Neural cell (in vitro differentiated cells): ENCODE measurements around the gene MYO6. TPM values are rescaled to one million over a fixed set of nuclear protein-coding genes. Genes with fewer than 3 reads are reported as not detected.

Experiments used
- H2AFZ ChIP-seq: fragments of 200-600, 300-800 bp; sonication (generic), shearing (Covaris generic); 2 replicates; pipeline ENCODE4 v1.6.0; 2014; ENCODE audit warnings: low read depth, mild to moderate bottlenecking, antibody characterized with exemption, low read length, moderate library complexity
- H3F3A ChIP-seq: fragments of 200-600 bp; shearing (Covaris generic); 2 replicates; pipeline ENCODE4 v1.6.1; 2016; ENCODE audit warnings: mild to moderate bottlenecking, moderate library complexity, mixed read lengths, antibody characterized with exemption, low read length; ENCODE audit not compliant: insufficient read depth, poor library complexity, severe bottlenecking
- H3K27ac ChIP-seq: fragments of 200-600, 300-800 bp; sonication (generic), shearing (Covaris generic); 2 replicates; pipeline ENCODE4 v1.5.1; 2014; ENCODE audit warnings: mild to moderate bottlenecking, low read length, moderate library complexity
- H3K27me3 ChIP-seq: fragments of 300-800, 200-600 bp; sonication (generic), shearing (Covaris generic); 2 replicates; pipeline ENCODE4 v1.6.0; 2014; ENCODE audit warnings: mild to moderate bottlenecking, low read depth, low read length, moderate library complexity; ENCODE audit not compliant: insufficient read depth
- H3K36me3 ChIP-seq: fragments of 300-800, 200-600 bp; sonication (generic), shearing (Covaris generic); 2 replicates; pipeline ENCODE4 v1.5.1; 2014; ENCODE audit warnings: mild to moderate bottlenecking, antibody characterized with exemption, low read length, moderate library complexity; ENCODE audit not compliant: insufficient read depth
- H3K4me2 ChIP-seq: fragments of 300-800, 200-600 bp; sonication (generic), shearing (Covaris generic); 2 replicates; pipeline ENCODE4 v1.6.0; 2014; ENCODE audit warnings: mild to moderate bottlenecking, low read length
- H3K4me3 ChIP-seq: fragments of 300-800, 200-600 bp; sonication (generic), shearing (Covaris generic); 2 replicates; pipeline ENCODE4 v1.5.1; 2014; ENCODE audit warnings: mild to moderate bottlenecking, low read length, moderate library complexity
- H3K79me2 ChIP-seq: fragments of 200-600 bp; shearing (Covaris generic); replicated peaks from 2 replicates; pipeline ENCODE4 v1.6.0; 2014; ENCODE audit warnings: mild to moderate bottlenecking, low read length, moderate library complexity; ENCODE audit not compliant: insufficient read depth
- H3K9ac ChIP-seq: fragments of 300-800, 200-600 bp; sonication (generic), shearing (Covaris generic); 2 replicates; pipeline ENCODE4 v1.6.1; 2016; ENCODE audit warnings: mild to moderate bottlenecking, low read length, mixed read lengths
- H3K9me2 ChIP-seq: fragments of 200-600 bp; shearing (Covaris generic); 2 replicates; pipeline ENCODE4 v1.6.1; 2016; ENCODE audit warnings: mild to moderate bottlenecking, low read length, mixed read lengths; ENCODE audit not compliant: insufficient read depth
- H3K9me3 ChIP-seq: fragments of 200-600, 300-800 bp; sonication (generic), shearing (Covaris generic); 2 replicates; pipeline ENCODE4 v1.6.1; 2016; ENCODE audit warnings: mild to moderate bottlenecking, mixed run types, low read length, moderate library complexity, mixed read lengths
- H4K20me1 ChIP-seq: fragments of 200-600 bp; shearing (Covaris generic); 2 replicates; pipeline ENCODE4 v1.6.1; 2016; ENCODE audit warnings: mild to moderate bottlenecking, mixed run types; ENCODE audit not compliant: insufficient read depth
- EP300 ChIP-seq: fragments of 450-650 bp; conservative IDR thresholded peaks from 2 replicates; pipeline ENCODE4 v1.6.1; 2014; ENCODE audit warnings: antibody characterized with exemption, mild to moderate bottlenecking, moderate library complexity; ENCODE audit not compliant: poor library complexity, severe bottlenecking
- EZH2 ChIP-seq: fragments of 200-600, 300-800 bp; shearing (Covaris generic), sonication (generic); IDR thresholded peaks from 2 replicates; pipeline ENCODE4 v1.6.1; 2014; ENCODE audit warnings: antibody characterized with exemption, low read length, borderline replicate concordance, mild to moderate bottlenecking; ENCODE audit not compliant: insufficient read depth, poor library complexity, severe bottlenecking
- MXI1 ChIP-seq: fragments of 450-650 bp; conservative IDR thresholded peaks from 2 replicates; pipeline ENCODE4 v1.6.1; 2014; ENCODE audit warnings: antibody characterized with exemption, mild to moderate bottlenecking; ENCODE audit not compliant: poor library complexity, severe bottlenecking
- POLR2AphosphoS5 ChIP-seq: IDR thresholded peaks from 2 replicates; pipeline ENCODE4 v1.6.1; 2012
- RAD21 ChIP-seq: fragments of 450-650 bp; conservative IDR thresholded peaks from 2 replicates; pipeline ENCODE4 v1.6.1; 2014; ENCODE audit warnings: antibody characterized with exemption, mild to moderate bottlenecking, moderate library complexity
- SMC3 ChIP-seq: fragments of 450-650 bp; conservative IDR thresholded peaks from 2 replicates; pipeline ENCODE4 v1.6.1; 2014; ENCODE audit warnings: antibody characterized with exemption, mild to moderate bottlenecking, moderate library complexity; ENCODE audit not compliant: poor library complexity
- TAF1 ChIP-seq: IDR thresholded peaks from 2 replicates; pipeline ENCODE4 v1.6.1; 2012; ENCODE audit warnings: low read depth
- polyA plus RNA-seq: library from polyadenylated mRNA; depleted of rRNA; stranded (reverse); fragments of >200 nt; gene quantifications from 2 replicates; pipeline ENCODE4 v1.2.3, GENCODE V29; 2014
- TF ChIP-seq, protein P1 (sequence below): IDR thresholded peaks from 2 replicates; pipeline ENCODE4 v1.6.1; 2012; ENCODE audit warnings: borderline replicate concordance
- TF ChIP-seq, protein P2 (sequence below): fragments of 450-650 bp; IDR thresholded peaks from 2 replicates; pipeline ENCODE4 v1.5.1; 2014; ENCODE audit warnings: antibody characterized with exemption, mild to moderate bottlenecking, moderate library complexity; ENCODE audit not compliant: poor library complexity, severe bottlenecking

The MYO6 gene
- polyA plus RNA-seq, 1 donor from 2014 or later: 49.1 TPM

DNA sequence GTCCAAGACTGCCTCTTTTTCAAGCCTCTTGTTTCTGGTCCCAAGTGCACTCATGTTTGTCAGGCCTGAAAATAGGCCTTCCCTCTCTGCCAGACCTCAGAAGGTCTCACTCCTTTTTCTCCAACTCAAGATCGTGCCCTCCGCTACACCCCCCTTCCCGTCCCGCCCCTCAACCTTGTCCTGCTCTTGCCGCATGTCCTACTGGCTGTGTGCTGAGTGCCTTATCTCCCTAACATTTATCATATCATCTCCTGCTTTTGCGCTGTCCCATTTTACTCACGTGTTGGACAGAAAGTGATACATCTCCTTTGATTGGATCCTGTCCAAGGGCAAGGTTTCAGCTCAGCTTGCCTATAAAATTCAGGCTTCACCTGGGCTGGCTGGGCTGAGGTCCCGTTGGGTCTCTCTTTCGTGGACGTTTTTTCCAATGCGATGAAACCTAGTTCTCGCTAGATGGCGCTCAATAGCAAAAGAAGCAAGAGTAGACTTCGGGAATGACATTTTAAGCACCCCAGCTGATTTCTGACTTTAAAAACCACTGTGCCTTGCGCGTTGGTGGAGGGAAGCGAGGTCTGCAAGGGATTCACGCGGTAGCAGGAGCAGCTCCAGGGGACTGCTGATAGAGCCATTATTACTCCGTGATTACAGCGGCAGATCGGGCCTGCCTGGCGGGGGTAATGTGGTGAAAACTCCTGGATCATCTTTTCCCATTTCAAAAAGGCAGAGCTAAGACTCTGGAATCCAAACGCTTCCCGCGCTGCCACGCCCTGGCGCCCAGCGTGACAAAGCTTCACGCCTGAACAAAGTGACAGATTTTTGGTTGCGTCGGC is 185.8 kb downstream of the MYO6 start (continued):
- TF ChIP-seq, protein P1, sequence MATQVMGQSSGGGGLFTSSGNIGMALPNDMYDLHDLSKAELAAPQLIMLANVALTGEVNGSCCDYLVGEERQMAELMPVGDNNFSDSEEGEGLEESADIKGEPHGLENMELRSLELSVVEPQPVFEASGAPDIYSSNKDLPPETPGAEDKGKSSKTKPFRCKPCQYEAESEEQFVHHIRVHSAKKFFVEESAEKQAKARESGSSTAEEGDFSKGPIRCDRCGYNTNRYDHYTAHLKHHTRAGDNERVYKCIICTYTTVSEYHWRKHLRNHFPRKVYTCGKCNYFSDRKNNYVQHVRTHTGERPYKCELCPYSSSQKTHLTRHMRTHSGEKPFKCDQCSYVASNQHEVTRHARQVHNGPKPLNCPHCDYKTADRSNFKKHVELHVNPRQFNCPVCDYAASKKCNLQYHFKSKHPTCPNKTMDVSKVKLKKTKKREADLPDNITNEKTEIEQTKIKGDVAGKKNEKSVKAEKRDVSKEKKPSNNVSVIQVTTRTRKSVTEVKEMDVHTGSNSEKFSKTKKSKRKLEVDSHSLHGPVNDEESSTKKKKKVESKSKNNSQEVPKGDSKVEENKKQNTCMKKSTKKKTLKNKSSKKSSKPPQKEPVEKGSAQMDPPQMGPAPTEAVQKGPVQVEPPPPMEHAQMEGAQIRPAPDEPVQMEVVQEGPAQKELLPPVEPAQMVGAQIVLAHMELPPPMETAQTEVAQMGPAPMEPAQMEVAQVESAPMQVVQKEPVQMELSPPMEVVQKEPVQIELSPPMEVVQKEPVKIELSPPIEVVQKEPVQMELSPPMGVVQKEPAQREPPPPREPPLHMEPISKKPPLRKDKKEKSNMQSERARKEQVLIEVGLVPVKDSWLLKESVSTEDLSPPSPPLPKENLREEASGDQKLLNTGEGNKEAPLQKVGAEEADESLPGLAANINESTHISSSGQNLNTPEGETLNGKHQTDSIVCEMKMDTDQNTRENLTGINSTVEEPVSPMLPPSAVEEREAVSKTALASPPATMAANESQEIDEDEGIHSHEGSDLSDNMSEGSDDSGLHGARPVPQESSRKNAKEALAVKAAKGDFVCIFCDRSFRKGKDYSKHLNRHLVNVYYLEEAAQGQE: no peak
- no peak for TF ChIP-seq POLR2AphosphoS5

DNA sequence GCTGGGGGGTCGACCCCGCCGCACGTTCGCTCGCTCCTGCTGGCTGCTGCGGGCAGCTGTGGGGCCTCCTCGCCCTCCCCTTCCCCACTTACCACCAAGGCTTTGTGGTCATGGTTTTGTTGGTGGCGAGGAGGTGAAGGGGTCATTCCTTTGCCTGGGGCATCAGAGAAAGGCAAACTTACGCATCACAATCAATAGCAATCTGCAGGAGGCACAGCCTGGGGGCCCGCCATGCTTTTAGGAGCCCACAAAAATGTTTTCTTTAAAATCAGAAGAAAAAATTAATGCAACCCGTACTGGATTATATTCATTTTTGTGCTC is 186.4 kb downstream of the MYO6 start:
- Histone ChIP-seq H4K20me1 (no peaks in the 10 kb centered on the region), H3K4me3 (peak overlapping the region; percentile 66), H2AFZ (peak overlapping the region; percentile 6), H3K27me3 (no peaks in the 10 kb centered on the region), H3K36me3 (no peaks in the 10 kb centered on the region), H3F3A (no peaks in the 10 kb centered on the region), H3K9ac (peak overlapping the region; percentile 38), H3K9me2 (no peaks in the 10 kb centered on the region), H3K27ac (no peak overlapping the region), H3K79me2 (no peaks in the 10 kb centered on the region), H3K9me3 (no peaks in the 10 kb centered on the region), H3K4me2 (peak overlapping the region; percentile 70)
- TF ChIP-seq EZH2: no peak
- TF ChIP-seq, protein P1: no peak
- no peak for TF ChIP-seq RAD21
- no peak for TF ChIP-seq POLR2AphosphoS5
- TF ChIP-seq, protein P2, sequence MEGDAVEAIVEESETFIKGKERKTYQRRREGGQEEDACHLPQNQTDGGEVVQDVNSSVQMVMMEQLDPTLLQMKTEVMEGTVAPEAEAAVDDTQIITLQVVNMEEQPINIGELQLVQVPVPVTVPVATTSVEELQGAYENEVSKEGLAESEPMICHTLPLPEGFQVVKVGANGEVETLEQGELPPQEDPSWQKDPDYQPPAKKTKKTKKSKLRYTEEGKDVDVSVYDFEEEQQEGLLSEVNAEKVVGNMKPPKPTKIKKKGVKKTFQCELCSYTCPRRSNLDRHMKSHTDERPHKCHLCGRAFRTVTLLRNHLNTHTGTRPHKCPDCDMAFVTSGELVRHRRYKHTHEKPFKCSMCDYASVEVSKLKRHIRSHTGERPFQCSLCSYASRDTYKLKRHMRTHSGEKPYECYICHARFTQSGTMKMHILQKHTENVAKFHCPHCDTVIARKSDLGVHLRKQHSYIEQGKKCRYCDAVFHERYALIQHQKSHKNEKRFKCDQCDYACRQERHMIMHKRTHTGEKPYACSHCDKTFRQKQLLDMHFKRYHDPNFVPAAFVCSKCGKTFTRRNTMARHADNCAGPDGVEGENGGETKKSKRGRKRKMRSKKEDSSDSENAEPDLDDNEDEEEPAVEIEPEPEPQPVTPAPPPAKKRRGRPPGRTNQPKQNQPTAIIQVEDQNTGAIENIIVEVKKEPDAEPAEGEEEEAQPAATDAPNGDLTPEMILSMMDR: no peak
- no peak for TF ChIP-seq MXI1
- TF ChIP-seq TAF1: no peak
- TF ChIP-seq EP300: no peak
- no peak for TF ChIP-seq SMC3
